ENCODE results near the gene GPC6.

GPC6 gene

DNA sequence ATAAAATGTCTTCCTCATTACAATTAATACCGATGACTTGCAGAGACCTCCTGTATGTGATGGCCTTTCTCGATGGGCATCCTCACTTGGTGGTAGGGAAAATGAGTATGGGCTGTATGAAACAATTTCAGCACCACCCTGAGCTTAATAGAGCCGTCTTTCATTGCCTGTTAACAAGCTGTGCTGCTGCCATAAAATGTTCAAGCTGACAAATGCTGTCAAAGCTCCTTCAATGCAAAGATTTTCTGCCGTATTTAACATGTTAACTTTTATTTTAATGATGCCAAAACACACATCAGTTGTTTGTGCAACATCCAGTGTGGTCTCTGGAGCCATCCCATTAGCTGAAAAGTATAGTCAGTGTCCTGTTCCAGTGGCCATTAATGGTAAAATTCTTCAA, 110.1 kb downstream of the GPC6 start:
- no peak overlapping the region for H4K8ac ChIP-seq (ENCODE audit: low read depth, low read length)
- H3K4me3 ChIP-seq (ENCODE audit: low read length in 2 of 2): no peak overlapping the region
- no peaks in the 10 kb centered on the region for H3K36me3 ChIP-seq (replicated peaks in 1 of 2; ENCODE audit: control insufficient read depth in 2 of 2, insufficient read depth in 2 of 2, low read length in 2 of 2)
- H2BK15ac ChIP-seq (ENCODE audit: low read length): no peak overlapping the region
- no peak overlapping the region for H3K27ac ChIP-seq (replicated peaks; ENCODE audit: low read length)
- WGBS, 2 donors (ENCODE audit: extremely low coverage in 2 of 2, insufficient read length in 2 of 2, insufficient replicate concordance in 1 of 2): no CpG with 5 or more reads among the region's 4 CpGs
- no peak for DNase-seq (ENCODE audit: low spot score)
- peaks cover 0 to 3% of the 10 kb centered on the region in 2 donors for H3K4me1 ChIP-seq (ENCODE audit: control insufficient read depth in 2 of 2, insufficient read depth in 1 of 2, low read depth in 1 of 2, low read length in 2 of 2)
- H2BK12ac ChIP-seq (ENCODE audit: low read length): no peak overlapping the region
- H3K23ac ChIP-seq (ENCODE audit: low read depth, low read length, poor library complexity): no peak overlapping the region
- H3K14ac ChIP-seq (ENCODE audit: low read length): no peak overlapping the region
- no peak overlapping the region for H2AFZ ChIP-seq (ENCODE audit: low read length)
- H3K79me1 ChIP-seq (ENCODE audit: low read depth, low read length): no peaks in the 10 kb centered on the region
- H3K4me2 ChIP-seq (ENCODE audit: insufficient read depth, low read length, poor library complexity, severe bottlenecking): no peak overlapping the region
- no peak overlapping the region for H3K4ac ChIP-seq (ENCODE audit: low read length)
- H2BK120ac ChIP-seq (ENCODE audit: low read depth, low read length): no peak overlapping the region
- no peak overlapping the region for H4K91ac ChIP-seq (ENCODE audit: low read depth, low read length, poor library complexity)
- peaks cover 0 to 5% of the 10 kb centered on the region in 2 donors for H3K9me3 ChIP-seq (replicated peaks in 1 of 2; ENCODE audit: control insufficient read depth in 2 of 2, insufficient read depth in 1 of 2, low read depth in 1 of 2, low read length in 2 of 2)
- H2BK5ac ChIP-seq (ENCODE audit: low read length): no peak overlapping the region
- H3K18ac ChIP-seq (ENCODE audit: low read length): no peak overlapping the region
- H3K9ac ChIP-seq (ENCODE audit: low read depth, low read length, poor library complexity): no peak overlapping the region
- no peaks in the 10 kb centered on the region for H3K27me3 ChIP-seq (ENCODE audit: control insufficient read depth in 3 of 3, insufficient read depth in 3 of 3, low read depth in 1 of 3, low read length in 3 of 3)
- H2AK5ac ChIP-seq (ENCODE audit: low read depth, low read length): no peak overlapping the region

DNA sequence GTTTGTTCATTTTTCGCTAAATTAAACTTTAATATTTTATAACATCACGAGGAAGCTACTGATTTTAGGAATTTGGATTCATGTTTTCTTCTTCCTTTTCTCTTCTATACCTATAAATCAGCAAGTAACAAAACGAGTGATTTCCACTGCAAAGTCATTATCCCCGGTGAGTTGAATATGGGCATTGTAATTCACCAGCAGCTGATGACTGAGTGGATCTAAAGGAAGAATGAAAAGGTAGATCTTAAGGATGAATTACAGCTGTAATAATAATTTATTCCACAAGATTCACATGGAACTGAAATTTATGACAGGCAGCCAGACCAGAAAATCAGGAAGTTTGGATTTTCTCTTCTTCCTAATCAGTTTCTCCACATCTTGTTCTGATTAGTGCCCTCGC, 111.4 kb downstream of the GPC6 start:
- Histone ChIP-seq H3K4ac (ENCODE audit: low read length) (no peak overlapping the region), H3K27ac (replicated peaks; ENCODE audit: low read length) (no peak overlapping the region), H2AFZ (ENCODE audit: low read length) (no peak overlapping the region), H3K4me2 (ENCODE audit: insufficient read depth, low read length, poor library complexity, severe bottlenecking) (no peak overlapping the region), H3K9ac (ENCODE audit: low read depth, low read length, poor library complexity) (no peak overlapping the region), H2BK5ac (ENCODE audit: low read length) (no peak overlapping the region), H2BK12ac (ENCODE audit: low read length) (no peak overlapping the region), H3K14ac (ENCODE audit: low read length) (no peak overlapping the region), H2BK15ac (ENCODE audit: low read length) (no peak overlapping the region), H4K91ac (ENCODE audit: low read depth, low read length, poor library complexity) (no peak overlapping the region), H2AK5ac (ENCODE audit: low read depth, low read length) (no peak overlapping the region), H2BK120ac (ENCODE audit: low read depth, low read length) (no peak overlapping the region), H3K27me3 (ENCODE audit: control insufficient read depth in 3 of 3, insufficient read depth in 3 of 3, low read depth in 1 of 3, low read length in 3 of 3) (no peaks in the 10 kb centered on the region), H3K23ac (ENCODE audit: low read depth, low read length, poor library complexity) (no peak overlapping the region), H3K79me1 (ENCODE audit: low read depth, low read length) (no peaks in the 10 kb centered on the region), H3K4me3 (ENCODE audit: low read length in 2 of 2) (no peak overlapping the region), H3K4me1 (ENCODE audit: control insufficient read depth in 2 of 2, insufficient read depth in 1 of 2, low read depth in 1 of 2, low read length in 2 of 2) (peaks cover 0 to 3% of the 10 kb centered on the region in 2 donors), H3K9me3 (replicated peaks in 1 of 2; ENCODE audit: control insufficient read depth in 2 of 2, insufficient read depth in 1 of 2, low read depth in 1 of 2, low read length in 2 of 2) (peaks cover 0 to 5% of the 10 kb centered on the region in 2 donors), H3K18ac (ENCODE audit: low read length) (no peak overlapping the region), H4K8ac (ENCODE audit: low read depth, low read length) (no peak overlapping the region), H3K36me3 (replicated peaks in 1 of 2; ENCODE audit: control insufficient read depth in 2 of 2, insufficient read depth in 2 of 2, low read length in 2 of 2) (no peaks in the 10 kb centered on the region)
- no peak for DNase-seq (ENCODE audit: low spot score)
- WGBS, 2 donors (ENCODE audit: extremely low coverage in 2 of 2, insufficient read length in 2 of 2, insufficient replicate concordance in 1 of 2): no CpG with 5 or more reads among the region's 5 CpGs

DNA sequence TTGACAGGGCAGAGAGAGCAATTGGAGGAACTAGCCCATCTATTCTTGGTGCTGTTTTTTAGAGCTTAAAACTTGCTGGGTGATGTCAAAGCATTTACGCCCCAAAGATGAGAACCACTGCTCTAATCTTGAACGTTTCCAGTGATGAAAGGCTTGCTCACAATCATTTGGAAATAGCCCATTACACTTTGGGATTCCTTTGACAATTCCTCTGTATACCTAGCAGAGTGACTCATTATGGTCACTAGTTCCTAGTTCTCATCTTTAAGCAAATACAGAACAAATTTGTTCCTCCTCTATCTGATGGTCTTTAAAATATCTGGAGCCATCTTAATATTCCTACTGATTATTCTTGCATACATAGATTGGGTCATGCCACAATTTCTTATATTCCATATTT, 112.3 kb downstream of the GPC6 start:
- Histone ChIP-seq H3K27me3 (ENCODE audit: control insufficient read depth in 3 of 3, insufficient read depth in 3 of 3, low read depth in 1 of 3, low read length in 3 of 3) (no peaks in the 10 kb centered on the region), H3K36me3 (replicated peaks in 1 of 2; ENCODE audit: control insufficient read depth in 2 of 2, insufficient read depth in 2 of 2, low read length in 2 of 2) (no peaks in the 10 kb centered on the region), H3K14ac (ENCODE audit: low read length) (no peak overlapping the region), H3K4me3 (ENCODE audit: low read length in 2 of 2) (no peak overlapping the region), H3K9ac (ENCODE audit: low read depth, low read length, poor library complexity) (no peak overlapping the region), H3K4me1 (ENCODE audit: control insufficient read depth in 2 of 2, insufficient read depth in 1 of 2, low read depth in 1 of 2, low read length in 2 of 2) (peaks cover 0 to 3% of the 10 kb centered on the region in 2 donors), H2BK5ac (ENCODE audit: low read length) (no peak overlapping the region), H4K8ac (ENCODE audit: low read depth, low read length) (no peak overlapping the region), H3K18ac (ENCODE audit: low read length) (no peak overlapping the region), H3K27ac (replicated peaks; ENCODE audit: low read length) (no peak overlapping the region), H3K4ac (ENCODE audit: low read length) (no peak overlapping the region), H3K4me2 (ENCODE audit: insufficient read depth, low read length, poor library complexity, severe bottlenecking) (no peak overlapping the region), H2BK12ac (ENCODE audit: low read length) (no peak overlapping the region), H3K23ac (ENCODE audit: low read depth, low read length, poor library complexity) (no peak overlapping the region), H2AFZ (ENCODE audit: low read length) (no peak overlapping the region), H4K91ac (ENCODE audit: low read depth, low read length, poor library complexity) (no peak overlapping the region), H2BK120ac (ENCODE audit: low read depth, low read length) (no peak overlapping the region), H2AK5ac (ENCODE audit: low read depth, low read length) (no peak overlapping the region), H3K9me3 (replicated peaks in 1 of 2; ENCODE audit: control insufficient read depth in 2 of 2, insufficient read depth in 1 of 2, low read depth in 1 of 2, low read length in 2 of 2) (peaks cover 0 to 5% of the 10 kb centered on the region in 2 donors), H2BK15ac (ENCODE audit: low read length) (no peak overlapping the region), H3K79me1 (ENCODE audit: low read depth, low read length) (no peaks in the 10 kb centered on the region)
- WGBS, 2 donors (ENCODE audit: extremely low coverage in 2 of 2, insufficient read length in 2 of 2, insufficient replicate concordance in 1 of 2): no CpG with 5 or more reads among the region's 2 CpGs
- no peak for DNase-seq (ENCODE audit: low spot score)

DNA sequence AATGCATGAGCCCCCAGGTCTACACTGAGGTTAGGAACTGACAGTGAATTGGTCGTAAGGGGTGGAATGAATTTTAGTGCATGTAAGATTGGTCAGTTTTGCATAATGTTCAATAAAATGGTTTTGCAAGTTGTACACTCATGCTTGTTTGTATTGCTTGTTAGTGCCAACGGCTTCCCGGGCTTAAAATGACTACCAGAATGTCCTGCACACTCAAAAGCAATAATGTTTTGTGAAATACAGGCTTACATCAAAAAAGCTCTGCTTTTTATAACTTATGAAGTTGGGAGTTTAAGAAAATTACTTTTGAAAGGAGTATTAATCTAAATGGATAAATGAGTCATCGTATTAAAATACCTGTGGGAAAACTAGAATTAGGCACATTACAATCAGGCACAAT, 112.9 kb downstream of the GPC6 start:
- no peak overlapping the region for H3K4ac ChIP-seq (ENCODE audit: low read length)
- no peak overlapping the region for H4K8ac ChIP-seq (ENCODE audit: low read depth, low read length)
- no peak overlapping the region for H3K9ac ChIP-seq (ENCODE audit: low read depth, low read length, poor library complexity)
- H3K23ac ChIP-seq (ENCODE audit: low read depth, low read length, poor library complexity): no peak overlapping the region
- no peaks in the 10 kb centered on the region for H3K27me3 ChIP-seq (ENCODE audit: control insufficient read depth in 3 of 3, insufficient read depth in 3 of 3, low read depth in 1 of 3, low read length in 3 of 3)
- H3K4me1 ChIP-seq (ENCODE audit: control insufficient read depth in 2 of 2, insufficient read depth in 1 of 2, low read depth in 1 of 2, low read length in 2 of 2): peaks cover 0 to 5% of the 10 kb centered on the region in 2 donors
- no peak overlapping the region for H2BK120ac ChIP-seq (ENCODE audit: low read depth, low read length)
- WGBS, 2 donors (ENCODE audit: extremely low coverage in 2 of 2, insufficient read length in 2 of 2, insufficient replicate concordance in 1 of 2): no CpG with 5 or more reads among the region's 4 CpGs
- no peaks in the 10 kb centered on the region for H3K79me1 ChIP-seq (ENCODE audit: low read depth, low read length)
- H3K36me3 ChIP-seq (replicated peaks in 1 of 2; ENCODE audit: control insufficient read depth in 2 of 2, insufficient read depth in 2 of 2, low read length in 2 of 2): no peaks in the 10 kb centered on the region
- no peak overlapping the region for H2BK12ac ChIP-seq (ENCODE audit: low read length)
- no peak for DNase-seq (ENCODE audit: low spot score)
- no peak overlapping the region for H3K4me2 ChIP-seq (ENCODE audit: insufficient read depth, low read length, poor library complexity, severe bottlenecking)
- H3K4me3 ChIP-seq (ENCODE audit: low read length in 2 of 2): no peak overlapping the region
- no peak overlapping the region for H3K18ac ChIP-seq (ENCODE audit: low read length)
- H2AK5ac ChIP-seq (ENCODE audit: low read depth, low read length): no peak overlapping the region
- H2BK5ac ChIP-seq (ENCODE audit: low read length): no peak overlapping the region
- H2AFZ ChIP-seq (ENCODE audit: low read length): no peak overlapping the region
- H3K9me3 ChIP-seq (replicated peaks in 1 of 2; ENCODE audit: control insufficient read depth in 2 of 2, insufficient read depth in 1 of 2, low read depth in 1 of 2, low read length in 2 of 2): peaks cover 0 to 5% of the 10 kb centered on the region in 2 donors
- no peak overlapping the region for H3K27ac ChIP-seq (replicated peaks; ENCODE audit: low read length)
- no peak overlapping the region for H4K91ac ChIP-seq (ENCODE audit: low read depth, low read length, poor library complexity)
- no peak overlapping the region for H2BK15ac ChIP-seq (ENCODE audit: low read length)
- H3K14ac ChIP-seq (ENCODE audit: low read length): no peak overlapping the region

Measured in neuronal stem cell (in vitro differentiated cells).